NCI-H1436 (cell line): ENCODE measurements around the gene DIO3.

ENCODE experiments used
- DNase-seq: peaks from one replicate; lab custom pipeline; 2025; lab: John Stamatoyannopoulos, UW

The DIO3 gene

DNA sequence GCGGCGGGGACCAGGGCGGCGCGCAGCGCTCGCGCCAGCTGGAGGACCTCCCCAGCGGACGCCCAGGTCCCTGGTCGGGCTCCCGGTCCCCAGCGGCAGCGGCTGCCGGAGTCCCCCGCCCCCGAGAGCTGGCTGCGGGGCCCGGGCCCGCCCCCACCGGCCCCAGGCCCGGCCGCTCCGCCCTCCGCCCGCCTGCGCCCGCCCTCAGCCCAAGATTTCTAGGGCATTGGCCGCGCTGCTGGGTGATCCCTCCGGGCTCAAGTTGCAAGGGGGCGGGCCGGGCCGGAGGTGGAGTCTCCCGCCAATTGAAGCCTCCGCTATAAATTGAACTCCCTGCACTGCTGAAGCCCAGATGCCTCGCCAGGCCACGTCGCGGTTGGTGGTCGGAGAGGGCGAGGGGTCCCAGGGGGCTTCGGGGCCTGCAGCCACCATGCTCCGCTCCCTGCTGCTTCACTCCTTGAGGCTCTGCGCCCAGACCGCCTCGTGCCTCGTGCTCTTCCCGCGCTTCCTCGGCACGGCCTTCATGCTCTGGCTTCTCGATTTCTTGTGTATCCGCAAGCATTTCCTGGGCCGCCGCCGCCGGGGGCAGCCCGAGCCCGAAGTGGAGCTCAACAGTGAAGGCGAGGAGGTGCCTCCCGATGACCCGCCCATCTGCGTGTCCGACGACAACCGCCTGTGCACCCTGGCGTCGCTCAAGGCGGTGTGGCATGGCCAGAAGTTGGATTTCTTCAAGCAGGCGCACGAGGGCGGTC, at the start of gene DIO3:
Gene DIO3 (plus strand): TSS at position 351 of the 752 bp plus-strand sequence.
- no peak for DNase-seq

DNA sequence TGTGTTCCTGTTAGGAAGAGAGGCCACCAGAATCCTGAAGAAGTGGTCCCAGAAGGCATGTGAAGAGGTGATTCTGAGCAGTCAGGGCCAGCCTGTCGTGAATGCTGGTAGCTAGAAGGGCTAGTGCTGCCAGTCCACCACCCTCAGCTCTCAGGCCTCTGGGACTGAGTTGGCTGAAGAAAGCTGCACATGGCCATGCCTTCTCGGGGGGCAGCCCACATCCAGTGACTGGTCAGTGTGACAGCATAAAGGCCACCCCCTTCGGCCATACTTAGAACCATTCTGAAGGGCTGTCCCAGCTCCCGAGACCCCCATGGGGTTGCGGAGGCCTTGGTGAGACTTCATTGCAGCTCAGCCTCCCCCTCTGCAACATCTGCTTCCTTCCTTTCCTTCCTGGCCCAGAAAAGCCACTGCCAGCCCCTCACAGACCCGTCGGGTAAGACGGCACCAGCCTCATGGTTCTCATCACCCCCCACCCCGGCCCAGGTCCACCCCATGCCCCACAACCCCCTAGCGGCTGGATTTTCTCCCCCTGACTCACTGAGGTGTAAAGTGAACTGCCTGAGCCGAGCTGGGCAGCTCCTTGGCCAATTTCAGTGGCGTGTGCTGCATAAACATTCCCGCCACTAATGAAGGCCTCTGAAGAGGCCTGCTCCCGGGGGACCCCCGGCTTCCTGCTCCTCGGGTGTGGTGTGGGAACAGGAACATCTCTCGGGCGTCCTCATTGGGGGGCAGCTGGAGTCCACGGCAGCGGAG, 49.5 kb upstream of the DIO3 start:
- DNase-seq, result no peak

DNA sequence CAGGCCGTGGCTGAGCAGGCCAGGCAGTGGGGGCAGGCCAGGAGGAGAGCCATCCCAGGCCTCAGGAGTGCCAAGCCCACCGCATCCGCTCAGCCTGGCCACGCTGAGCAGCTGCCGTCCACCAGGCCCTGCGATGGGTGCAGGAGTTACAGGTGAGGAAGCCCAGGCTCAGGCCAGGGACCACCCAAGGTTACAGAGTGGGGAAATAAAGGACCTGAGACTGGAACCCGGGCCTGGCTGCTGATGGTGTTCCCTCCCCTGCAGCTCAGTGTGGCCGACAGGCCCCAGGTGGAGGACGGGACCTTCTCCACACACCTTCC, 49.0 kb upstream of the DIO3 start:
- DNase-seq, result no peak

DNA sequence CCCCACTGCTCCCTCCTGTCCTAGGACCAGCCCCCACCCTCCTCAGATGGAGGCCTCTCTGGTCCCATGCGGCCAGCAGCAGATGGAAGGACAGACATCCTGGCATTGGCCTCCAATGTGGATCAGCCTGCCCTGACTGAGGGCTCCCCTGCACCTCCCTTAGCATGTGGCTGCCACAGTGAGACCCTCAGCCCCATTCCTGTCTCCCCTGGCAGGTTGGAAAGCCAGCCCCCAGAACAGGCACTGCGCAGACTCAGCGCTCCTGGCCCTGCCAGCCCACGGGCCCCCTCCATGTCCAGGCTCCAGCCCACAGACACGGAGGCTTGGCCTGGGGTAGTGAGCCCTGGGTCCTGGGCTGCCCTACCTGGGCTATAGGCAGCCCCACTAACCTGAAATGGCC, 47.2 kb upstream of the DIO3 start:
- DNase-seq, result no peak

DNA sequence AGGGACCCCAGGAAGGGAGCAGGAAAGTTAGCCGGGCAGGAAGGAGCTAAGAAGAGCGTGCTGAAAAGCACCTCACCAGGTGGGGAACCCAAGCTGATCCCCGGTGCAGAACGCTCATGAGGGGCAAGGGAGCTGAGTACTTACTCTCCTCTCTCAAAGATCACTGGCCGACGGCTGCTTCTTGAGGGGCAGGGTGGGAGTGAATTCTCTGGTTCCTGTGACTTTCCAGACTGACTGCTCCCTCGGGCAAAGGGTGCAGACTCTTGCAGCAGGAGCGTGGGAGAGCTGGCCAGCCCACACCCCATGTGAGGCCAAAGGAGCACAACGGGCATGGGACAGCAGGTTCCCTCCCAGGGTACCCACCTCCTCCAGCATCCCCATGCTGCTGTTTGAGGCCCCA, 44.9 kb upstream of the DIO3 start:
- DNase-seq, result no peak

DNA sequence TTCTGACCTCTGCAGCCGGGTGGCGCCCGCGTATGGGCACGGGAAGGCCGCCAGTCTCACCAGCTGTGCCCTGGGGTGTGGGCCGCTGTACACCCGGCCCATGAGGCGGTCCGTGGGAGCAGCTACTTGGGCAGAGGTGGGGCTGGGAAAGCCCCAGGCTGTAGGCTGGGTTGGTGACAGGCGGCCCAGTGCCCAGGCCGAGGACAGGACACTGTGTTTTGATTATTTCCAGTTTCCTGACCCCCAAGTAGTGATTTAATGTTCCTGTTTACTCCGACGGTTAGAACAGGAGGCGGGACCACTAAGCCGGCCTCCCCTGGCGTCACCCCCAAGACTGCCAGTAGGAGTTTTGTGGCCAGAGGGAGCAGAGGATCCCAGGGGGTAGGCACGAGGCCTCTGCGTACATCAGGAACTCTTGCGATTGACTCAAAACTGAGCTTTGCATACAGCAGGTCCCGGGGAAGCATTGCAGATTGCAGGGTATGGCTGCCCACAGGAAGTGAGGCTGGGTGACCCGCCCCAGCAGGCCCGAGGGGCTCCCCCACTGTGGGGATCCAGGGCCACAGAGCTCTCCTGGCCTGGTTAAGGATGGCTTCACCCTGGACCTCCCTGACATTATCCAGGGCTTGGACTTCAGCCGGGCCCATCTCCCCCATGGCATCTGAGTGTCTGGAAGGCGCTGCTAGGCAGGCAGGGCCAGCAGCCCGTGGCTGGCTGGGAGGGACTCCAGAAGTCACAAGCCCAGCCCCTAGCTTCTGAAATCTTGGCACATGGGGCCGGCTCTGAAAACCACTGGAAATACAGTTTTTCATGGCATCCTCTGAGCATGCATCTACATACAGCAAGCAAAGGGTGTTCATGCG, 42.5 kb upstream of the DIO3 start:
- no peak for DNase-seq

DNA sequence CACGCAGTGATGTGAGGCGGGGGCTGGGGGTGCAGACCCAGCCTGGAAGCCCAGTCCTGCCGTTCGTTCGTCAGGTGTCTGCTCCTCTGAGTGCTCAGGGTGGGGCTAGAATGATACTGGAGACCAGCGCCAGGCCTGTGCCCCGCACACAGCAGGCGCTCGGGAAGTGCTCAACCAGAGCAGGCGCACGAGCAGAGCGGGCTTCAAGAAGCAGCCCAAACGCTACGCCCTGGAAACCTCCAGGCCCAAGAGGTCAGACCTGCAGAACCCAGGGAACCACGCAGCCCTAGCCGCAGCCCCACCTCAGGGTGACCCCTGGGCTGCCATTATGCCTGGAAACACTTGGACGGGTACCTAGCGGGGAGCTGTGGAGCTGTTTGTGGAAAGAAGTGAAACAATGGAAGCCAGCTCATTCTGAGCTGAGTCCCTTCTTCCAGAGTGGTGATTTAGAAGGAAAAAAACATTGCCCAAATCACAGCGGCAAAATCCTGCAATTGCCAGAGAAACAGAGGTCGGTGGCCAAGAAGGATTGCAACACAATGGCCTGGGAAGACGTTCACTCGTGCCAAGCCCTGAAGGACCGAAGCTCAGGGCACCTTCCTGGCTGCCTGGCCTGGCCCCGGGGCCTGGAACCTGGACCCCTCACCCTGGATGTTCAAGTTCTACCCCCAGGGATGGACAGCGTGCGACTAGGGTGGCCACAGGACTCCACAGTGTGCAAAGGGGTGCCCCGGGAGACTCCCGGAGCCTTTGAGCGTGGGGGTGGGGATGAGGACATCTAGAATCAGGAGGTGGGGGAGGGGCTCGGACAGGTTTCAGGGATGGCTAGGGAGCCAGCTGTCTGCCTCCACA, 40.4 kb upstream of the DIO3 start:
- no peak for DNase-seq

DNA sequence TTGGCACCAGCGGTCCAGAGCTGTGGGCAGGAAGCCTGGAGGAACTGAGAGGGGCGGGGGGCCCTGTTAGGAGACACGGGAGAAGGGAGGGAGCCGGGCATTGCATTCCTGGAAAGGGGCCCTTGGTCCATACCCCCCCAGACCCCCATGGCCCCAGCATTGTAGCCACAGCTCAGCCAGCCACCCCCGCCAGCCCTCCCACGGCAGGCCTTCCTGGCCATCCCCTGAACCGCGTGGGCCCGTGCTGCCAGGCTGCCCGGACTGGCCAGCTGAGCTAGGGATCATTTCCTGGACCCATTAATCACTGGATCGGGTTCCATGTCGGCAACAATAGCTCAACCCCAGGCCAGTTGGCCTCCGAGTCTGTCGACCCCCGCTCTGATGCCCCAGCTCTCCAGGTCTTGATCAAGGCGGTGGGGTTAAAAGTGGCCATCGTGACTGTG, 39.8 kb upstream of the DIO3 start:
- no peak for DNase-seq

DNA sequence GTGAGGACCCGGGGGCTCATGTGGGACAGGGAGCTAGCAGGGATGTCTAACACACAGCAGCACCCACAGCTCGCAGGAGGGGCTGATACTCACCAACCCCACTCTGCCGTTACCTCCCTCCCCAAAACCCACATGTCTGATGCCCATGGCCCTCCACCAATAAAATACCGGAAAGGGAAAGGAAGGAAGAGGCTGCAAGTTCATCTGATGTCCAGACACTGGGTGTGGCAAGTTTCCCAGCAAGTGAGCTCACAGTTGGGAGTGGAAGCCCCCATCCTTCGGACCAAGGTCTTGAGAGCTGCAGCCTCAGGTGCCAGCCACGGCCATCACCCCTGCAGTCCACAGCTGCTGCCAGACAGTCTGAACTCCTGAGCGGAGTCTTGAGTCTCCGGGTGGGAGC, 39.3 kb upstream of the DIO3 start:
- no peak for DNase-seq

DNA sequence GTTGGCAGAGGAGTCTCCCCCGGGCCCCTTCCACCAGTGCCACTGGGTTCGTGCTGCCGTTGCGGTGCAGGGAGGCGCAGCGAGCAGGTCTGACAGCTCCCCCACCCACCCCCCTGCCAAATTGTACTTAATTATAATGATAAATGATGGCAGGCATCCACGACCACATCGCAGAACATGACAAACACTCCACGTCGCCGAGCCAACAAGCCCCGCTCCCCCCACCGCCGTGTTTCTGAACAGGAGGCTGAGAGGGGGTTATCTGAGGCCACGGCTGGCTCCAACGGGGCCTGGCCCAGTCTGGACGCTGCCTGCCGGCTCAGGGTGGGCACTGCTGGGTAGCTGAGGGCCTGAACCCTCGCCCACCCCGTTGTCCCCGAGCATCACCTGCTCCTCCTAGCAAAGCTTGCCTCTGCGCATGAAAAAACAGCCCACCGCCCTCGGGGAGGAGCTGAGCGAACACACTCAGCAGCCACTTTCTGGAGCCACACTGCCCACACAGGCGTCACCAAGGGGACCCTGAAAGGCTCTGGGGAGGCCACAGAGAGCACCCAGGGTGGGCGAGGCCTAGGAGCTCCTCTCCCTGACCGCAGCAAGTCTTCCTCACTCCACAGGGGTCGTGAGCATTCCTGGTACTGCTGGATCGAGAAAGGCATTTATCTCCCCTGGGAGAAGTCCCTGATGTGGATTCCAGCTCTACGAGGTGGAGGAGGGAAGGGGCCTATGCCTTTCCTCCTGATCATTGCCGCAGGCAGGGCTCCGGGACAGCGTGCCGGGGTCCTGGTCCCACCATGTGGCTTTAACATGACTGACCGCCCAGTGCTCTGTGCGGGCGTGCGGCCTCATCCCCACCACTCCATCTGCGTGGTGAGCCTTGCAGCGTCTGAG, 35.4 kb upstream of the DIO3 start:
- peak; percentile 6 for DNase-seq

DNA sequence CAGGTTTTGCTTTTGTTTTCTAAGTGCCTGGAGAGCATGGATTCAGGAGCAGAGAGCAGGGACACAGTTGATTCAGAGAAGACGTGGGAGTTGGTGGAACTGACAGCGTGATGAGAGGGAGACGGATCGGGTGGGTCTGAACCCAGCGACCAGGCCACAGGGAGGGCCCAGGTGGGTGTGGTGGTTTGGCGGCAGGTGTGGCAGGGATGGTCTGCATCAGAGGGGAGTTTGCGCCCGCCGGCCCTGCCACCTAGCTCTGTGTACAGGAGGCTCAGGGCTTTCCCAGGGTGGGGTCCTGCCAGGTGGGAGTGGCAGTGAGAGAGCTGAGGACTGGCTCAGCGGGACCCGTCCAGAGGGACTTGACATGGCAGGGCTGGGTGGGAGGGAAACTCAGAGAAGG, 33.3 kb upstream of the DIO3 start:
- no peak for DNase-seq

DNA sequence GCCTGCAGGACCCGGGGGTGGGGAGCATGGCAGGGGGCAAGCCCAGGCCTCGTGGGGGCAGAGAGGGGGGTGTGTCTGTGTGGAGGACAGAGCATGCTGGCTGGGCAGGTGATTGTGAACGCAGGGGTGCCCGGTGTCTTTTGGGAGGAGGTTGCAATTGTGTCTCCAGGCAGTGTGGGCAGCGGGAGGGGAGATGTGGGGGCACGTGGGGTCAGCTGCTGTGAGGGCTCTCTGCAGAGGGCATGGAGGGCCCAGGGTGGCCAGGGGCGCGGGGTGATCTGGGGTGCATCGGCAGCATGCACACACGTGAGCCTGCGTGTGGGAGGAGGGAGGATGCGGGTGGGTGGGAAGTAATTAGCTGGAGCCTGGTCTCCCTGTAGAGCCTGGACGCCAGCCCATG, 32.2 kb upstream of the DIO3 start:
- DNase-seq, result no peak

DNA sequence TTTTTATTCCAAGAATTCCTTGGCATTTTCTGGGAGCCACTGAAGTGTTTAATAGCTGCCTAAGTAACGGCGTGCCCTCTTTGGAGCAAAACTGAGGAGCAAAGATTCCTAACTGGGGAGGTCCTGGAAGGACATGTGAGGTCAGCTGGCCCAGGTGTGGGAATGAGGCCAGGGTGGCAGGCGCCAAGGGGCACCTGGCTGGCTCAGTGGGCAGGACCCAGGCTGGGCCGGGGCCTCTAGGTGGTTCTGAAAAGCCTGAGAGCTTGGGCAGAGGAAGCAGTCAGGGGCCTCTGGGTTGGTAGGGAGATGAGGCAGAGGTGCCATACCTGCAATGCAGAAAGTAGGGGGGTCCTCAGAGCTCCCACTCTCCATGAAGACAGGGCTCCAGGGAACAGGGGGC, 27.1 kb upstream of the DIO3 start:
- no peak for DNase-seq

DNA sequence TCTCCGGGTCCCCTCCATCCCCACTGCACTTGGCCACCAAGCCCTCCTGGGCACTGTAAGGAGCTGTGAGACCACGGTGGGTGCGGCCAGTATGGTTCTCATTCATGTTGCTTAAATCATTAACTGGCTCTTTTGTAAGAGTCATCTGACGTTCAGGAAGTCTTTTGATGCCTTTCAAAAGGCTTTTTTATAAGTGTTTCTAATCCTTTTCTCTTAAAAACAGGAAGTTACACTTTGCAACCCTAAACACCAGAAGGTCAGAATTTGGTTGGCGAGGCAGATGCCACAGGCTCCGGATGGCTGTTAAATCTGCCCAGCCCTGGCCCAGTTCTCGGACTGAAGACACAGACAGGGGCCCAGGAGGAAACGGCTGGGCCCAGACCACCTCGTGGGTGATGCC, 26.1 kb upstream of the DIO3 start:
- DNase-seq, result no peak

DNA sequence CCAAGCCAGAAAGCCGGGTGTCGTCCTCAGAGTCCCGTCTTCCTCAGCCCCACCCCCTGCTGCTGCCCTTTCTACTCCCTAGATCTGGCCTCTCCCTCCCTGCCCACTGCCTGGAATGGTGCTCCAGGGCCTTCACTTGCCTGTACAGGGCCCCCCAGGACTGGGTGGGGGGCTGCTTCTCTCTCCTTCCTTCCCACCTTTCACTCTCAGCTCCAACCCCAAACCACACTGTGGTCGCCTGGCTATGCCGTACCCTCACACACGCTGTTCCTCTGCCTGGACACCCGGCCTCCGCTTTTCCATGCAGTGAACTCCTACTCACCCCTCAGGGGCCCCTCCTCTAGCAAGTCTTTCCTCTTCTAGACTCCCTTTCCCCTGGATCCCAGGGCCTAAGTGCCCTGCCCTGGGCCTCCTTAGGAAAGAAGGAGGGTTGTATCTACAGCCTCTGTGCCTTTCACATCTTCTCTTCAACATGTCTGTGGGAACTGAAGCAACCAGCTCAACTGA, 25.5 kb upstream of the DIO3 start:
- no peak for DNase-seq

DNA sequence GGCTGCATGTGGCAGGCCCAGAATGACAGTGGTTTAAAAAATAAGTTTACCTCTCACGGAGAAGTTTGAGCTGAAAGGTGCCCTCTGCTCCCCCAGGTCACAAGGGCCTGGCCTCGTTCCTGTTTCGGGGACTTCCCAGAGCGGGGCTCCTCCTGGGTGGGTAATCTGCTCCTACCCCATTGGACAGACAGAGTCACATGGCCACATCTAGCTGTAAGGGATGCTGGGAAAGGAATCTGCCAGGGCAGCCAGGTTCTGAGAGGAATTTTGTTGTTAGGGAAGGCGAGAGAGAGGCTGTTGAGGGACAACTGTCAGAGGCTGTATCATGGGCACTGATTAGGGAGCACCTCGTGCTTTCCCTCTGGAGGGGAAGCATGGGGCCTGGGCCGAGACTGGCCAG, 24.0 kb upstream of the DIO3 start:
- no peak for DNase-seq

DNA sequence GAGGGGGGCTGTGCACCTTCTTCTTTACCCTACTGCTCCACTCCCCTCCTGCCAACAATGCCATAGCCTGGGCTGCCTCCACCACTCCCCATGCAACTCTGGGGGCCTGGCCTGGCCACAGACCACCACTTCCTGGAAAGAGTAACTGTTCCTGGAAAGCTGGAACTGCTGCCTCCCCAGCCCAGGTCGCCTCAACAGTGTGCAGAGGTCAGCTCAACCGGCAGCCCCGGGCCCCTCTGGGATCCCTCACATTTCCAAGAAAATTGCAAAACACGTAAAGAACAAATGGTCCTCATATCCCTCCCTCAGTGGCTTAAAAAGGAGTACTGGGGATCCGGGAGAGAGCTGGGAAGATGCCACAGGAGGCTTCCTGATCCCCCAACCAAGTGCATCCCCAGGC, 22.4 kb upstream of the DIO3 start:
- DNase-seq, result no peak

DNA sequence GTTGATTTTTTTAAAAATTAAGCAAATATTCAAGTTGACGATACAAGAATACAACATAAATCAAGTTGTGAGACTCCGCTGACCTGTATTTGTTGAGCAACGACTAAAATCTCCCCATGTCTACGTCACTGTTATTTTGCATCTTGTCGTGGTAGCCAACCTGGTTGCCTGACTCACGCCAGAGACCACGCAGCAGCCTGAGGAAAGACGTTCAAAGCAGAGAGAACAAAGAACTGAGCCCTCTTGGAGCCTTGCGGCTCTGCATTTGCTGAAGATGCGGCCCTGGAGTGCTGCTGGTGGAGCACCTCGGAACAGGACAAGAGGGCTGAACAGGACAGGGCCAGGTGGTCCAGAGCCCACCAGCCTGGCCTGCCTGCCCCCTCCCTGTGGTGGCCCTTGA, 21.4 kb upstream of the DIO3 start:
- no peak for DNase-seq

DNA sequence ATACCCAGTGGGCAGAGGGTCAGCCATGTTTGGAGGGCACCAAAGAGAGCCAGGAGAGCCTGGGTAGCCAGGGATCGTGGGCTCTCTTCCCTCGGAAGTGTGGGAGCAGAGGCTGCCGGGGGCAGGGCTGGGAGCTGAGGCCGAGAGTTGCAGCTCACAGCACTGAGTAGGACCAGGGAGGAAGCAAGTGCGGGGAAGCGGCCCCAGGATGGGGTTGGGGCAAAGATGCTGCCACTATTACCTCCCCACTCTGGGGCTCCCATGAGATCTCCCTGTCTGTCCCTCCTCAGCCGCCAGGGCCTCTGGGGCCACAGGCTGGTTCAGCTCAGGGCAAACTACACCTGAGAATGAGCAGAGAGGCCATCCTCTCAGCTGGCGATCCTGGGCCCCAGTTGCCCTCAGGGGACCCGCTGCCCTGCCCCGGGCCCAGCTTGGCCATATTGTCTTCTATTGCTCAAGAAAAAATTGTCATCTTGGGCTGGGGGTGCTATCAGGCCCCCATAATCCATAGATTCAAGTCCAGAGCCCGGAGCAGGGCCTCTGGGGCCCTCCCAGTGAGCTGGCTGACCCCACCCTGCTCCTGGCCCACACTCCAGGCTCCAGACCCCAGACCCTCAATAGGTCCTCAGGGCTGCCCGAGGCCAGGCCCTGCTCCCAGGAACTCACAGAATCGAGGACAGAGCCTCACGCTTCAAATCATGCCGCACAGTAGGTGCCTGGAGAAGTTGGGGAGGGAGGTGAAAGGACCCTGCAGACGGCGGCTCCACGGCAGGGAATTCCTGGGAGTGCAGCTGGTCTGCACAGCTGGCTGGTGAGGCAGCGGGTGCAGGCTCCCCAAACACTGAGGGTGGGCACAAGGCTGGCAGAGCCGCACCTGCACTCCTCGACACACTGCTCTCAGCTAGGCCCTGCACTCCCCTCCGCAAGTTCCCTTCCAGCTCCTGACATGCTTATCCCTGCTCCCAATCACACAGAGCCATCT, 20.5 kb upstream of the DIO3 start:
- no peak for DNase-seq
